A204.1 (cell line): ENCODE data around the gene ARHGEF12.
"Not testable (repeated sequence)": the region's sequence is repeated elsewhere in the genome, so short reads cannot be mapped to it uniquely, and the experiment has no call there.

Experiments used
- FAIRE-seq: peaks from 2 replicates; lab custom pipeline; 2012; peaks lifted over from hg19 to GRCh38; lab: Jason Lieb, UNC

Gene ARHGEF12

DNA sequence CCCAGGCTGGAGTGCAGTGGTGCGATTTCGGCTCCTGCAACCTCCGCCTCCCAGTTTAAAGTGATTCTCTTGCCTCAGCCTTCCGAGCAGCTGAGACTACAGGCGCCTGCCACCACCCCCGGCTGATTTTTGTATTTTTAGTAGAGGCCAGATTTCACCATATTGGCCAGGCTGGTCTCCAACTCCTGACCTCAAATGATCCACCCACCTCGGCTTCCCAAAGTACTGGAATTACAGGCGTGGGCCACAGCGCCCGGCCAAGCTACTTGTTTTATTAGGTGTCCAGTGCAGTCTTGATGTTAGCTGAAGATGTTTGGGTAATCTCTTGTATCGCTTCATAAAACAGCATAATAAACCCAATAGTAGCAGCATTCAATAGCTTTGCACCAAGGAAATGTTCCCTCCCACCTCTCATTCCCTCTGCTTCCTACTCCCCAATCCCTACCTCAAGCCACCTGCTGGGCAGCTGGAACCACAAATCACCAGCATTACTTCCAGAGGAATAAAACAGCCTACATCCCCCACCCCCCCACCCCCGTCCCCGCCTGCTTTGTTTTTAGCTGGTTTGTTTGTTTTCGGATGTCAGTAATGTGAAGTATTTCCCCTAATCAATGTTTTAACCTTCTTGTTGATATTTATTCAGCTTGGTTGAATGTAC lies 164.3 kb downstream of the ARHGEF12 start:
- no peak for FAIRE-seq

DNA sequence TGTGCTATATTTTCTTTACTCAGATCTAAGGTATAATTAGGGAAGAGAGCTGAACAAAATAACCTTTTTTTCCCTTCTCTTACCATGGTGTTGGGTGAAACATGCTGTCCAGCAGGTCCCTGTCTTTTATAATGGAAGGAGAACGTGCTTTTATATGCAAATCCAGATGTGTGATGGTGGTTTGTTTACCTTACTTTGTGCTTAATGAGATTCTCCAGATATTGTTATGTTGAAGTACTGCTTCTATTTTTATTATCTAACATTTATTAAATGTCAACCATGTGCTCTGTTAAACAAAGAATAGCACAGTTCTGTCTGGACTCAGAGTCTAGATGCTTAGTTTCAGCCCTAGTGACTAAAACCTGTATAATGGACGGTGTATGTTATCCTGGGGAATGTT lies 165.2 kb downstream of the ARHGEF12 start:
- no peak for FAIRE-seq

DNA sequence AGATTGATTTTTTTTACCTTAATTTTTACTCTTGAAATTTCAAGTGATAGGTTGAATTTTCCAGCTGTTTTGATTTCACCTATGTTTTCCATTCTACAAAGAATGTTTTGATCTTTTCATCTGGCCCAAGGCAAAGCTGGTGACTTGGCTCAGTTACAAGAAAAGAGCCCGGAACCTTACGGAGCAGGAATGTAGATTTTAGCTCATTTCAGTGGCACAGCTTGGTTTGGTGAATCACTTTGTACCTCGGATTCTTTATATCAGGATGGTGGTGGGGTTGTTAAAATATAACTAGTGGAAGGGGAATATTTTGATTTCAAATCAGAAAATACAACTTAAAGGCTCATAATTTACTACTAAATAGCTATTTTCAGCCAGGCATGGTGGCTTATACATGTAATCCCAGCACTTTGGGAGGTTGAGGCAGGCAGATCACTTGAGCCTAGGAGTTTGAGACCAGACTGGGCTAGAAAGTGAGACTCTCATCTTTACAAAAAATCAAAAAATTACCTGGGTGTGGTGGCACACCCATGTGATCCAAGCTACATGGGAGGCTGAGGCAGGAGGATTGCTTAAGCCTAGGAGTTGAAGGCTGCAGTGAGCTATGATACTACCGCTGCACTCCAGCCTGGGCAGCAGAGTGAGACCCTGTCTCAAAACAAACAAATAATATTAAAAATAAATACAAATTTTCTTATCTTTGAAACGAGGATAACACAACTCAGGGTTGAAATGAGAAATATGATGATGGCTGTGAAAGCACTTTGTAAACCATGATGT lies 166.0 kb downstream of the ARHGEF12 start:
- no peak for FAIRE-seq

DNA sequence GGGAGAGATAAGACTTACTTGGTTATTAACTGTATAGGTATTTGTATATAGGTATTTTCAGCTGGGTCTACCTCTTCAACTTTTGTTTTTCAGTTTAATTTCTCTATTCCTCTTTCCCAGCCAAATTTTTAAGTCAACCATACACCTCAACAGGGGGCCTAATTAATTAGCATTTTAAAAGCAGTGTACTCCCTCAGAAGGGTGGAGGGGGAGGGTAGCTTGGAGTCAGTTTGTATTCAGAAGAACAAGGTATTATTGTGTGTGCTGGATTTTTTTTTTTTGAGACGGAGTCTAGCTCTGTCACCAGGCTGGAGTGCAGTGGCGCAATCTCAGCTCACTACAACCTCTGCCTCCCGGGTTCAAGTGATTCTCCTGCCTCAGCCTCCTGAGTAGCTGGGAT lies 167.3 kb downstream of the ARHGEF12 start:
- not testable (repeated sequence) for FAIRE-seq

DNA sequence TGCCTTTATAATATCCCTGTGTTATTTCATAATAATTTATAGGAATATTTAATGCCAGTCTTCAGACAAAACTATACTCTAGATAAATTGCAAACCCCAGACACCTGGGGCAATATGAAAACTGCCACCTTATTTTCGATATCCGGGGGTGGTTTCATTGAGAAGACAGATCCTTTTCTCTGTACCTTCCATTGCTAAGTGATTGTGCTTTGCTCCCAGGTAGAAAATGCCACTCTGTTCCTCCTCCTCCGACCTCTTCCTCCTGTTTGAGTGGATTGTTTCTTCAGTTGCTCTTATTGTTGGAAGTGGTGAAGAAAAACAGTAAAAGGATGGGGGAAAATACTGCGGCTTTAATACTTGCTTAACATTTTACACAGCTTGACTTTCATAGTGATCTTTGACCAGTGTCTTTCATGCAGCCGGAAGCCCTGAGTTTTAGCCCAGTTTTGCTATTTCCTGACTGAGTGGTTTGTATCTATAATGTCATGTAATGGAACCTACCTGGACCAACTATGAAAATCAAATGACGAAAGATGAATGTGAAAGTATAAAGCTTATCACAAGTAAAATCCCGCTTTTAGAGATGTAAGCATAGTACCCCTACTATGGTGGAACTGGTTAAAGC lies 169.7 kb downstream of the ARHGEF12 start:
- no peak for FAIRE-seq

DNA sequence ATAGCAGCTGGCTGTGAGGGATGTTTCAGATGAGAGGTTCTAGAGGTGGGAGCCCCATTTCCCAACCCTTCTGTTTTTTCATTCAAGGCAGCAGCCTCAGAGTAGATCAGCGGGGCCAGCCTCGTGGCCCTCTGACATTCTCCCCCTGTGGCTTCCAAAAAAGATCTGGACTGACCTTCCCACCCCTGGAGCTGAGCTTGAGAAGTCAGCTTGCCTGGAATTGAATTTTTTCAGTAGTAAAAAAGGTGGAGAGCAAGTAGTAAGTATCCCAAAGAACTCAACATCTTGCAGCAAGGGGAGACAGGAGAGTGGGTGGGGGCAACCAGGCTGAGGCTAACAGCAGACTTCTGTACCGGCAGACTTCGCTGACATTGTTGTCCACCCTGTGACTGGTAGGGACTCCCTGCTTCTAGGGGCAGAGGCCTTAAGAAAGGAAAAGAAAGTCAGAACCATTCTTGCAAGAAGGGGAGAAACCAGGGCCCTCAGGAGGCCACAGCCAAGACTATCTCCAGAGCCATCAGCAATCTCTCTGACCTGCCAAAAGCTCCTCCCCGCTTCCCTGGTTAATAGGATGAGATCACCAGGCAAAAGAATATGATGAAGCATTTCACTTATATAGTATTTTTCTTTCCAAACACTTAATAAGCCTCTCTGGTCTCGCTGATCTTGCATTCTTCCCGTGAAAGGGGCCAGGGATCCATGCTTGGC lies 173.3 kb downstream of the ARHGEF12 start:
- FAIRE-seq = no peak

DNA sequence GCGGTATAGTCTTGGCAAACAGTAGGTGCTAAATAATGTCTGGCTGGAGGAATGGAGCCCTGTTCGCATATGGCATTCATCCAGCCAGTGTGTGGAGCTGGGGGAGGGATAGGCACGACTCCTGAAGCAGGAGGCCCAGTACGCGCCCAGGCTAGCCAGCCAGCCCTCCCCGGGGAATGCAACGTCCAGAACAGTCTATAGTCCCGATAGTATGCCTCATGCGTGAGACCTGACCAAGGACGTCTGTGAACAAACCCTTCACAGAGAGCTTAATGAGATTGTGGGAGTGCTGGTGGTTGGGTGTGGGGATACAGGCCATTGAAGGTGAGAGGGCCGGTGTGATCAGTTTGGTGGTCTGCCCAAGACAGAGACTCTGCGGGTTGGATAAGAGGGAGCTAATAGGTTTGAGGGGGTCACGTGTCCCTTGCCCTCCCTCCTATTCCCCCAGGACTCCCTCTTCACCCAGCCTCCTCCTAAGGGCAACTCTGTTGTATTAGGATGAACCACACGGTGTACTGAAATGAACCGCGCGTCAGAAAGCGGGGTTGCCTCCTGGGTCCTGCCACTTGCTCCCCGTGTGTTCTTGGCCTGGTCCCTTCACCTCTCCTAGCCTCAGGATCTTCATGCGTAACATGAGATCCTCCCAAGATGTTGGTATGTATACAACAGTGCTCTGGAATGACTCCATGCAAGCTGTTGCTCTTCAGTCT lies 174.3 kb downstream of the ARHGEF12 start:
- FAIRE-seq = no peak

DNA sequence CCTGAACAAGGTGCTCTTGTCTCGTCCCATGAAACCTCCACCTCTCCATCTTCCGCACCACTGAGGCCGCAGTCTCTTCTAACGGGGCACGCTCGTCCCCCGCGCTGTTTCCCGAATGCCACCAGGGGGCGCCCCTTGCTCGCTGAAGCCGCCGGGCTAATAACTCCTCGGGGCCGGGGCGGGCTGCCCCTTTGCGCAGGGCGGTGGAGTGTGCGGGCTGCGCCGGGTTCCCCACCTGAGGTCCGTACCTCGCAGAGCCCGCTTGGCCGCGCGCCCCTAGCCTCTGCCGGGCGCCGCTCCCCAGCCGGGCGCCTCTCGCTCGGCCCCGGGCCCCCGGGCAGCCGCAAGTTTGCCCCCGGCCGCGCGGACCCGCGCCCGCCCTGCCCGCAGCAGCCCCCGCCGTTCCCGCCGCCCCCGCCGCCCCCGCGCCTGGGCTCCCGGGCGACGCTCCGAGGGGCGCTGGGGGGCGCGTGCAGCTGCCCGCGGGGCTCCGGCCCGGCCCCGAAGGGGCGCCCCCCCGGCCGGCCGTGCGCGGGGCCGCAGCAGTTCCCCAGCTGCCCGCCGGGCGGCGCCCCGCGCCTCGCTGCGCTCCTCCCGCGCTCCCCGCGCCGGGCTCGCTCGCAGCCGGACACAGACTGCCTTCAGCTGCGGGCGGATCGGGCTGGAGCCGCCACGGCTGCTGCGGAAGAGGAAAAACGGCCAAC lies 175.1 kb downstream of the ARHGEF12 start, which contains the start of gene GRIK4:
Gene GRIK4 (plus strand): TSS at position 633 of the 704 bp plus-strand sequence. CDS start 148,571 bp downstream, outside the sequence.
- no peak for FAIRE-seq

DNA sequence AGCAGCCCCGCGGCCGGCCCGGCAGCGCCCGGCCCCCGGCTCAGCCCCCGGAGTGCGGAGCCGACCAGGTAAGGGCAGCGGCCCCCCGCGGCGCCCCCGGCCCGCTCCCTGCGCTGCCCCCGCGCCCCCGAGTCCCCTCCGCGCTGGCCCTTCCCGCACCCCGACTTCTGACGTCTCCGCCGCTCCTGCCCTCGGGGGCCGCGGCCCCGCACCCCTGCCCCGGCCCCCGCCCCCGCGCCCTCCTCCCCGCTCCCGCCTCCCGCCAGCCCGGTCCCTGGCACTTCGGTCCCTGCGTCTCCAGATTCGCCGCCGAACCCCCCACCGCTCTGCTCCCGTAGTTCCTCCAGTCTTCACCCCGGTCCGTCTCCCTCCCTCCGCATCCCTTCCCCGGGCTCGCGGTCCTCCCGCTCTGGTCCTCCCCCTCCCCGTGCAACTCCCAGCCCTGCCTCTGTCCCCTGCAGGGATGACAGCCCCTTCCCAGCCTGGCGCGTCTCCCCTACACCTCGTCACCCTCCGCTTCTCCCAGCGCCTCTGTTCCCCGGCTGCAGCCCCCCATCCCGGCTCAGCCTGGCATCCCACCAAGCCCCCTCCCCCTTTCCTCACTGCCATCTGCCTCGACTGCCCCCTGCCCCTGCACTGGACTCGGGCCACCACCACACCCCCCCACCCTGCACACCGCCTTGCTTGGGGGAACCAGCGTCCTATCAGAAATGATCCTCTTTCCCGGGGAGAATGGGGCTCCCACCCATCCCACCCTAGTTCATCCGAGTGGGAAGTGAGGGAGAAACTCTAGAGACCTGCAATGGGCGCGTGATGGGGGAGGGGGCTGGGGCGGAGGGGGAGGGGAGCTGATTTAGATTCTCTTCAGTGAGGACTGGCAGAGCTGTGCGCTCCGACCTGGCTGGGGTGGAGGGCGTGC lies 175.9 kb downstream of the ARHGEF12 start:
- FAIRE-seq = no peak

DNA sequence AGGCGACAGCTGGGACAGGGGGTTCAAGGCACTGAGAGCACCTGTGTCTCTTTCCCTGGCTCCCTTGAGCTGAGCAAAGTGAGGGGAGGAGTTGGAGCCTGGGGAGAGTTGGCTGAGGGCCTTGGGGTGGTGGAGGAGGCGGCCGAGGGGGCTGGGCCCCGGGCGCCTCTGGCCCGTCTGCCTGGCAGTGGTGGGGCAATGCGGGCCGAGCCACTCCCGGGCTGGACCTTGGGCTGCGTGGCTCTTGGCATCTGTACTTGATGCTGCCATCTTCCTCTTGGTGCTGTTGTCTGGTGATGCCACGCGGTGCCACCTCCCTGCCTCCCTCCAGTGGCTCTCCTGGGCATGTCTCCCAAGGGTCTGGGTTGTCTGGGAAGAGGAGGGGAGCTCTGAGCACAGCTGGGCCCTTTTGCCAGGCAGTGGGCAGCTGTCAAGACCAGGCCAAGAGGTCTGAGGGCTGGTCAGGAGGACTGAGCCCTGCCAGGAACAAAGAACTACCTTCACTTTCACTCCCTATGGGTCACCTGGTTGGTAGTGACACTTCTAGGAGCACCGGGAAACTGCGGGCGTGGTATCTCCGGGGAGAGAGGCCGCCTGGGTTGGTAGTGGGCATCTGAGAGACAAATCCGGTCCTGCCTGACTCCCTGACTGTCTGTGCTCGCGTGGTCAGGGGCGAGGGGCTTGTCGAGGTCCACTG lies 176.7 kb downstream of the ARHGEF12 start:
- FAIRE-seq = no peak

DNA sequence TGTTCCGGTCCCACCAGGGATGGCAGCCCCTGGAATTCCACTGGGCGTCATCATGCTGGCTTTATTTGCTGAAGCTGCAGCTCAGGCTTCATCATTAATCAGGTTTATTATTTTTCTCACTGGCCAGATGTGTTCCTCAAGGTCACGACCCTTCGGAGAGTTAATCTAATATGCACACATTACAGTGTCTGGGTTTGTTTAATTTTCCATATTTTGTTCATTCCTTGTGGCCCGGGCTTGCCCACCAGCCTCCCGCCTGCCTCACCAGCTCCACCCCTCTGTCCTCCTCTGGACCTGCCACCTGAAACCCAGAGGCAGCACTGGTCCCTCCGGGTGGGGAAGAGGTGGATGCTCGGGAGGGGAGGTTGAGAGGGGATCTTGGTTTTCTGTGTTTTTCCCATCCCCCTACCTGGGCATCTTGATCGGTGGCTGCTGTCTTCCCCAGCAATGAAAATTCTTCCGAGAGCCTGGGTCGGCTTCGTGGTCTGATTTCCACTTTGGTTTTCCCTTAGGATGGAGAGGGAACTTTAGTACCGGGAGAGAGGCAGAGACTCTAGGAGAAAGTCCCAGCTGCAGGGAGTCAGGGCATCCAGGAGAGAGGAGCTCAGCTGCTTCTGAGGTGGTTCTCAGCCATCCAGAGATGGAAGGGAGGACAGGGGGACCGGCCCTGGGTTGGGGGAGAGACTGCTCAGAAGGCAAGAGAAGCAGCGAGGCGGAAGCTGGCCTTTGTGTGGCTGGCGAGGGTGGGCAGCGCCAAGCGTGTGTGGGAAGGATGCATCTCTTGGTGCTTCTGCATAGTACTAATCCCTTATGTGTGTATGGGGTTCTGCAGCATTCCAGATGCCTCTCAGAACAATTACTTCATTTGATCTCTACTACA lies 177.5 kb downstream of the ARHGEF12 start:
- FAIRE-seq = no peak

DNA sequence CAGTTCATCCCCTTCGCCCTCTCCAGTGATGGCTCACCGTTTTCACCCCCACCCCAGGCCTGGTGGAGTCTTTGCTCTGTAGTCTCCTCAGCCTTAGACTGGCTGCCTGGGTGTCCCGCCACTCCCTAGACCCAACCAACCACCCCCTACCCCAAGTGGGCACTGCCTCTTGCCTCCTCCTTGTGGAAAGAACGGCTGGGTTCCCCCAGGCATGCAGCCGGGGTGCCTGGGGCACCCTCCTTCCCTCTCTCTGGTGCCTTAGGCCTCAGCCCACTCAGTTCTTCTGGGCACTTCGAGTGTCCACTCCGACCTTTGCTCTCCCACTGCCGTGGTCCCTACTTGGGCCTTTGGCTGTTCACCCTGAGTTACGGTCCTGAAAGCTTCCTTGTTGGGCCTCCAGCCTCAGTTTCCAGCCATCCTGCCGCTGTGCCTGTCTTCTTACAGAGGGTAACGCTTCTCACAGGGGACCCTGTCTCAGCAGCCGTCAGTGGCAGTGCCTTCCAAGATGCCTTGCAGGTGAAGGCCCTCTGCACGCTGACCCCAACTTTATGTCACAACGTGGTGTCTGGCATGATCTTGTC lies 178.4 kb downstream of the ARHGEF12 start:
- FAIRE-seq = no peak

DNA sequence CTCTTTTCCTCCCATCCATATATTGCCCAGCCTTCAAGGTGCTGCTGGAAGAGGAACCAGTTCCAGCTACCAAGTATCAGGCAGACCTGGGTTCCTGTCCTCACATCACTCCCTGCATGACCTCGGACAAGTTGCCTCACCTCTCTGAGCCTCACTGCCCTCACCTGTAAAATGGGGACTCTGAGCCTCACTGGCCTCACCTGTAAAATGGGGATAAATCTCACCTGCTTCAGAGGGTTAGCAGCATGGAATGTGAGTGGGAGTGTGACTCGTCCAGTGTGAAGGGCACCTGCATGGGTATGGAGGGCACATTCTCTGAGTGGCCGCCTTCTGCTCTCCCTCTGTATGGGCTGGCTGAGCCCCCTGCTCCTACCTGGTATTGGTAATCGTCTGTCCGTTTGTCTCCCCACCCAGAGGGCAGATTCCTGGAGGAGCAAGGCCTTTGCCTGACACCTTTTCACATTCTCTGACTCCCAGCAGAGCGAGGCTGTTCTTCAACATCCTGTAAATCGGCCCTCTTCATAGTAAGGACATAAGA lies 179.0 kb downstream of the ARHGEF12 start:
- FAIRE-seq = no peak

DNA sequence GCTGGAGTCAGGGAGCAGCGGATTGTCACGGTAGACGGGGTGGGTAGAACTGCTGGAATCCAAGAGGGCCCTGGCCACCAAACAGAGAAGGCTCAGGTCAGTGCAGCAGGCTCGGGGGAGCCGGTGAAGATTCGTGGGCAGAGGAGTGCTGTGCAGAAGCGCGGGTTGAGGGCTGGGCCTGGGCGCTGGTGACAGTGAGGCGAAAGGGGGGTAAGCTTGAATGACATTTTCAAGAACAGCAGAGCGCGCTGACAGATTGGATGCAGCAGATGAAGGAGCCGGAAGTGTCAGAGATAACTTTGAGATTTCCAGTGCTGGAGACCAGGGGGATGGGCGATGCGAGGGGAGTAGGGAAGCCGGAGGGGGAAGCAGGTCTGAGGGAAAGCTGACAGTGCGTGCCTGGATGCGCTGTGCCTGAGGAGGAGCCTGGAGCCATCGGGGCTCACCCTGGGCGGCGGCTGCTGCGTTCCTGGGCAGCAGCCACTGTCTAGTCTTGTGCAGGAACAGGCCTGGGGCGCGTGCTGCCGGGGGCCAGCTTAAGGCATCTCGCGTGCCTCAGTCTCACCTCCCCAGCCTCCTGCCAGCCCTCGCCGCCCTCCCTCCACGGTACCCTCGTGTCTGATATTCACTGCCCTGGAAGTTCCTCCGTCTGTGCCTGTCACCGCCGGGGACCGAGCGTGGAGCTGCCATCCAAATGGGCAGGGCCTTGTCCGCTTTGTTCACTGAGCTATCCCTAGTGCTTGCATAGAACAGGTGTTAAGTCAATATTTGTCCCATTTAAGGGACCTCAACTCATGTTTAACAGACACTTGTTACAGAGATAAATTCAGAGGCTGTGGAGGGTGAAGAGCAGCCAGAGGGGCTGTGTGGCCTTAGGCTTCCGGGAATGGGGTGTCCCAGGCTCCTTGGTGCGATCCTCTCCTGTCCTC lies 180.5 kb downstream of the ARHGEF12 start:
- no peak for FAIRE-seq

DNA sequence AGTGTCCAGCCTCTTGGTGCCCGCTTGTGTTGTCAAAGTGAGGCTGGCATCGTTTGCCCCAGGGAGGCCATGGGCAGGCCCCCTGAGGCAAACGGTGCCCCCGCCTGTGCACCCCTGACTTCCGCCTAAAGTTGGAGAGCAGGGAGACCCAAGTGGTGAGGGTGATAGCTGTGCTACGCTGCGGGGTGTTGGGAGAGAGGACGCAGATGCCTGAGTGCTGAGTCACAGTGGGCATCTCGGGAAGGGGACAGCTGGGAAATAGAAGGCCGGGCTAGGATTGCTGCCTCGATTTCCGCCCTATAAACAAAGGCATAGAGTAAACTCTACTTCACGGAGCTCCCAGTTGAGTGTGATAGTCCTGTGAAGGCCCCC lies 181.2 kb downstream of the ARHGEF12 start:
- no peak for FAIRE-seq

DNA sequence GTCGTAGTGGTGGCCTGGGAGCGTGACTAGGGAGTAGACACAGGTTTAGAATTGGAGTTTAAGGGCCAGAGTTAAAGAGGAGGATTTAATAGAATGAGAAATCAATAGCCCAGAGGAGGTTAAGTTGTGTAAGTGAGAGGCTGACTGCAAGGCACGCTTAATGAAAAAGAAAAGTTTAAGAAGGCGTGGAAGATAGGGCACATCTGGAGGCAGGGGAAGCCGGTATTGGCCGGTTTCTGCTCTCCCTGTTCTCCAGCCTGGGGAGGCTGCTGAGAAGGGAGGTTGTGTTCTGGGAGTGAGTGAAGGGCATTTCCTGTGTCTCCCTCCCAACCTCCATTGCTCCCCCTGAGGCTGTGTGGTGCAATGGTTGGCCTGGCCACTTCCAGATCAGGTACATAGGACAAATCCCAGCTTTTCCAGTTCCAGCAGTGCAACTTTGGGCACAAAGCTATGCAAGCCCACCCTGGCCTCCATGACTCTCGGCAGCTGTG lies 181.6 kb downstream of the ARHGEF12 start:
- no peak for FAIRE-seq

DNA sequence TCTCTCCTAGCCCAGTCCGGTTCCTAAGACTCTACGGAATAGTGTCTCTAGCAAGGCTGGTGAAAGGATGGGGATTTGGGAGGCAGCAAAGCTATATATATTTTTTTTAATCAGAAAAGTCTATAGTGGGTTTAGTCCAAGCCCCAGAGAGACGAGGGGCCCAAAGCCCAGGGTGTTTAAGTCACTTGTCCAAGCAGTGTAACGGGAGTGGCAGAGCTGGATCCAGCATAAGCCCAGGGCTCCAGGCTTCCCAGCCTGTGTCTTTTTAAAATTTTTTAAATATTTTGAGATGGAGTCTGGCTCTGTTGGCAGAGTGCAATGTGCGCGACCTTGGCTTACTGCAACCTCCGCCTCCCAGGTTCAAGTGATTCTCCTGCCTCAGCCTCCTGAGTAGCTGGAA lies 182.1 kb downstream of the ARHGEF12 start:
- no peak for FAIRE-seq
